T-helper 2 cell treated with Interferon-gamma antibody and Interleukin-4, amounts not matched to agents 5 μg/mL and 100 μg/mL, for 36 hours (primary cell): ENCODE data around the gene SMAD3.

Experiments used
- DNase-seq: peaks from one replicate; pipeline ENCODE4 v3.0.0; 2021; ENCODE audit warnings: low spot score
- H3K27ac Mint-ChIP-seq: one replicate; pipeline ENCODE4 v1.8.0; 2021; ENCODE audit warnings: mild to moderate bottlenecking, mixed read lengths
- H3K27me3 Mint-ChIP-seq: one replicate; pipeline ENCODE4 v1.8.0; 2021; ENCODE audit warnings: low read depth, mixed read lengths
- H3K36me3 Mint-ChIP-seq: one replicate; pipeline ENCODE4 v1.8.0; 2021; ENCODE audit warnings: low read depth, mixed read lengths
- H3K4me1 Mint-ChIP-seq: one replicate; pipeline ENCODE4 v1.8.0; 2021; ENCODE audit warnings: low read depth, mixed read lengths
- H3K4me3 Mint-ChIP-seq: one replicate; pipeline ENCODE4 v1.8.0; 2022; ENCODE audit warnings: mild to moderate bottlenecking, moderate library complexity, mixed read lengths
- H3K9me3 Mint-ChIP-seq: one replicate; pipeline ENCODE4 v1.8.0; 2021; ENCODE audit warnings: mixed read lengths

Gene SMAD3

GRCh38 chr15:67198157-67198754 is 132.9 kb downstream of the SMAD3 start:
- peaks cover 56% of the 10 kb centered on the region for H3K36me3 Mint-ChIP-seq

DNA sequence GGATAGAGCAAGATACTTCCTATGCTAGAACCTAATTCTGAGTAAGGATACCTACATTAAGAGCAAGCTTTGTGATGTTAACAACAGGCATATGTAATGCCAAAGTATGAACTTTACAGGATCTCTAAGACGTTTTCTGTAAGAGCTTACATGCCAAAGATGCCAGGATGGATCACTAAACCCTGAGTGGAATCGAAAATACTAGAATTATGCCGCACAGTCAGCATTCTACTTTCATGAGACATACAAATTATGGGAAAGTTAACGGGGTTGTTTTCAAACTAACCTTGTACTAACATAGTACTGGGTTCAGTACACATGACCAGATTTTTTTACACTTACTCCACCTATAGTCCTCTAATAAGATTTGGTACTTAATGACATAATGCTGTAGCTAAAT is 134.0 kb downstream of the SMAD3 start:
- peaks cover 9% of the 10 kb centered on the region for H3K4me1 Mint-ChIP-seq
- H3K27ac Mint-ChIP-seq = no peak overlapping the region
- peaks cover 52% of the 10 kb centered on the region for H3K36me3 Mint-ChIP-seq
- no peak for DNase-seq
- no peaks in the 10 kb centered on the region for H3K9me3 Mint-ChIP-seq
- H3K4me3 Mint-ChIP-seq = no peak overlapping the region
- H3K27me3 Mint-ChIP-seq = no peaks in the 10 kb centered on the region

More at GRCh38 chr15:67198157-67198754, 132.9 kb downstream of the SMAD3 start:
- peak overlapping the region; percentile 38 for H3K27ac Mint-ChIP-seq
- no peaks in the 10 kb centered on the region for H3K27me3 Mint-ChIP-seq
- DNase-seq = no peak
- no peak overlapping the region for H3K4me3 Mint-ChIP-seq
- no peaks in the 10 kb centered on the region for H3K9me3 Mint-ChIP-seq
- H3K4me1 Mint-ChIP-seq = peaks cover 9% of the 10 kb centered on the region

DNA sequence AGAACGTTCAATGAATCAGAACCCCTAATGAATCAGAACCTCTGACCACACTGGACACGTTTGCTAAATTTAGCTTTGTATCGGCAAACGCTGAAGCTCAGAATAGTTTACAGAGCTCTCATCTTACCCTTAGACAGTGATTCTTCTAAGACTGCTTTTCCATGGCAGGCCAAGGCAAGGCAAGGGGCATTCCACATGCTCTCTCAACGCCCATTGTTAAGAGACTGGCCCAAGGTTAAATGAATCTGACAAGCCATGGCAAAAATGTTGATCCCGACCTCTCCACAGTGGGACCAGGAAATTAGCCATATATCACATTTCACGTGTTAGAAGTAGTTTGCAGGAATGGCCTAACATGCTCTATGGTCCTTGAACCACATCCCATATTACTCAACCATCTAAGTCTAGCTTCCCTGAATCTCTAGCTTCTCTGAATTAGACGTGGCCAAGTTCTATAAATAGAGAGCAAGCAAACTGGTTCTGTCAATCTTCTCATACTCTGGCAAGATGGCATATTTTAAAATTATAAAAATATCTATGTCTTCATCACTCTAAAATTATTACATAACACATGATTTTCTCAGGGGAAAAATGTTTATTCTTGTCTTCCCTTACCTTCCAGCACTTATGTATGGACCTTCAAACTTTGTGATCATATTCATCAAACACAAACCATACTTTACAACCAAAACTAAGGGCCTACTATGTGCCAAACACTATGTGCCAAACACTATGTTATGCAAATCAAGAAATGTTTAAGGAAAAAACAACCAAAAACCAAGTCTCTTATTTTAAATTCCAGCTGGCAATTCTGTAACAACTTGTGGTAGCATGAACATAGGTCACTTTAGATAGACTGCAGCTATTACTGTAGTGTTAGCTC is 134.7 kb downstream of the SMAD3 start:
- Mint-ChIP-seq H3K36me3 (peaks cover 54% of the 10 kb centered on the region), H3K4me3 (no peak overlapping the region), H3K27ac (no peak overlapping the region), H3K9me3 (no peaks in the 10 kb centered on the region), H3K4me1 (peaks cover 9% of the 10 kb centered on the region), H3K27me3 (no peaks in the 10 kb centered on the region)
- no peak for DNase-seq

GRCh38 chr15:67201136-67201535 is 135.7 kb downstream of the SMAD3 start:
- no peaks in the 10 kb centered on the region for H3K27me3 Mint-ChIP-seq
- H3K27ac Mint-ChIP-seq = no peak overlapping the region
- no peak for DNase-seq
- no peak overlapping the region for H3K4me3 Mint-ChIP-seq
- peaks cover 56% of the 10 kb centered on the region for H3K36me3 Mint-ChIP-seq
- peaks cover 9% of the 10 kb centered on the region for H3K4me1 Mint-ChIP-seq
- no peaks in the 10 kb centered on the region for H3K9me3 Mint-ChIP-seq

DNA sequence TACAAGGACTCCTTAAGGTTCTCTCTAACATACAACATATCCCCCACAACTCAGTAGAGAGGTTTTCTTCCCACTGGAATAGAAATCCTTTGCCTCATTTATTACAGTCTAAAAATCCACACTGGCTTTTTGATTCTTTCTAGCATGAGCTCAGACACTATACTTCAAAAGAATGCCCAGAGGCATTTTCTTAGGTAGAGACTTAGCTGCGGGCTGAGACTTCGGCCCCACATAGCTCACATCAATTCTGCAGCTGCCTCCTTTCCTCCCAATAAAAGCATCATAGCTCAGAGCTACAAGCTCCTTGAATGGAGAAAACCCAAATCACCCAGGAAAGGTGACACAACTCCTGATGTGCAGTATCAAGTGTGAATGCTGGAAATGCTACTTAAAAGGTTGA is 136.7 kb downstream of the SMAD3 start:
- Mint-ChIP-seq H3K27ac (no peak overlapping the region), H3K27me3 (no peaks in the 10 kb centered on the region), H3K36me3 (peaks cover 51% of the 10 kb centered on the region), H3K4me3 (no peak overlapping the region), H3K9me3 (no peaks in the 10 kb centered on the region), H3K4me1 (peaks cover 9% of the 10 kb centered on the region)
- DNase-seq = no peak

- no peak for DNase-seq
- Mint-ChIP-seq H3K9me3 (no peaks in the 10 kb centered on the region), H3K4me3 (no peak overlapping the region), H3K27me3 (no peaks in the 10 kb centered on the region), H3K36me3 (peaks cover 49% of the 10 kb centered on the region), H3K27ac (no peak overlapping the region), H3K4me1 (peaks cover 6% of the 10 kb centered on the region)
Observed at GRCh38 chr15:67202991-67203390, 137.6 kb downstream of the SMAD3 start.

- H3K9me3 Mint-ChIP-seq = no peaks in the 10 kb centered on the region
- no peak overlapping the region for H3K4me3 Mint-ChIP-seq
- DNase-seq = no peak
- no peaks in the 10 kb centered on the region for H3K4me1 Mint-ChIP-seq
- H3K27ac Mint-ChIP-seq = no peak overlapping the region
- peaks cover 36% of the 10 kb centered on the region for H3K36me3 Mint-ChIP-seq
- no peaks in the 10 kb centered on the region for H3K27me3 Mint-ChIP-seq
Observed at GRCh38 chr15:67207555-67208207, 142.3 kb downstream of the SMAD3 start.

DNA sequence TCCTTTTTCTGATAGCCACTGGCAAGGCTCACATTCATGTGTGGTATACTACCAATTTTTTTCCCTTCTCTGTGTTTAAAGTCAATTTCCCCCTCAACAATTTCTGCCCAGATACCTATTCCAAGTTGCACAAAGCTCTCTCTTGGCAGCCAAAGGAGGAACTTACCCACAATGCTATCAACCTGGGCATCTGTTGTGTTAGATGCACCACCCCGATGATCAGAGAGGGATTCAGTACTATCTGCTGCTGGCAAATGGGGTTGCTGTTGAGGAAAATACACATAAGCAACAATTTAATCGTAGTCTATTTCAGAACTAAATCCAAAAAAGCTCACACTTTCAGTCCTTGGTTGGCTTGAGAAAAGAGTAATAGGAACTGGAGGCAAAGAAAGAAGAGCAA is 143.0 kb downstream of the SMAD3 start:
- no peaks in the 10 kb centered on the region for H3K27me3 Mint-ChIP-seq
- H3K27ac Mint-ChIP-seq = no peak overlapping the region
- H3K4me3 Mint-ChIP-seq = no peak overlapping the region
- peaks cover 31% of the 10 kb centered on the region for H3K36me3 Mint-ChIP-seq
- H3K4me1 Mint-ChIP-seq = no peaks in the 10 kb centered on the region
- DNase-seq = no peak
- H3K9me3 Mint-ChIP-seq = no peaks in the 10 kb centered on the region

GRCh38 chr15:67210555-67211168 is 145.3 kb downstream of the SMAD3 start:
- Mint-ChIP-seq H3K27me3 (no peaks in the 10 kb centered on the region), H3K27ac (no peak overlapping the region), H3K36me3 (peaks cover 20% of the 10 kb centered on the region), H3K9me3 (no peaks in the 10 kb centered on the region), H3K4me3 (no peak overlapping the region), H3K4me1 (no peaks in the 10 kb centered on the region)
- no peak for DNase-seq

DNA sequence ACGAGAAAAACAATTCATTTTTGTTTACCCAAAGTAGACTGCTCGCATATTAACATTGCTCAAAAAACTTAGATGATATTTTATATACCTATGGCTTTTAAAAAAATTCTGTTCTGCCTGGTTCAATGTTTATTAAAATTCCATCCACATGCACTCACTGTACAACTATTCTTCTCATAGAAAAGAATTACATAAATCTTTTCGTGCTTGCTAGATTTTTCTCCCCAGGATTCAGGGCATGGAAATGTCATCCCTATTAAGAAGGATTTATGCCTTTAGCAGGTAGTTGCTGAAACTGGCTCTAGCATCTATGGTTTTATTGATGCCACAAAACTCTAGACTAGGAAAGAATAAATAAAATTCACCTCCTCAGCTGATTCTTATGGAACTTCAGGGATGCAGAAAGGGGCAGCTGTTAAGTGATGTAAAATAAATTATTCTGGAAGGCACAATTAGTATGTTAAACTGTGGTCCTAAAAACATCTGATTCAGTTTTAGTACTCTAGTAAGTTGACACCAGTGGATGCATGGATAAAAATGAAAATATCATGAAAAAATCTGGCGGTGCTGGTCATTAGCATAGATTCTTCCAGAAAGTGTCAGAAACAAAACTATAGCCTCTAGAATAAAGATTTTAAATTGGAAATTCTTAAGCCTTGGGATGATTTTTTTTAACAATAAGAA is 147.4 kb downstream of the SMAD3 start:
- DNase-seq = no peak
- Mint-ChIP-seq H3K9me3 (no peaks in the 10 kb centered on the region), H3K27ac (no peak overlapping the region), H3K27me3 (no peaks in the 10 kb centered on the region), H3K4me1 (peaks cover 2% of the 10 kb centered on the region), H3K36me3 (peaks cover 19% of the 10 kb centered on the region), H3K4me3 (no peak overlapping the region)

DNA sequence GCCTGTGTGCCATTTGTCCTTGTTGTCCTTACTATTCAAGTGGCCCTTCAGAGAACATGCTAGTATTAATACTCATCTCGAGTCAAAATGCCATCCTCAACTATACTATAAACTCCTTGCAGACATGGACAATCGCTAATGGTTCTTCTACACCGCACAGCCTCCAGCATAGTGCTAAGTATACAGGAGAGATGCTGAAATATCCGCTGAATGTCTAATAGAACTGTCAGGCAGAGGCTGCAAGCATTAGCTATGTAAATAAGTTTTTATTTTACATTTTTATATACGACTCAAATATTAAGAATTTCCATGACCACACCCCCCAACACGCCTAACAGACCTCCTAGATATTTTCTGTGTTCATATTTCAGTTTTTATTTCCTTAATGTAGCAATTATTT is 149.7 kb downstream of the SMAD3 start:
- no peak overlapping the region for H3K4me3 Mint-ChIP-seq
- no peaks in the 10 kb centered on the region for H3K27me3 Mint-ChIP-seq
- H3K27ac Mint-ChIP-seq = no peak overlapping the region
- peaks cover 27% of the 10 kb centered on the region for H3K36me3 Mint-ChIP-seq
- H3K9me3 Mint-ChIP-seq = no peaks in the 10 kb centered on the region
- peaks cover 6% of the 10 kb centered on the region for H3K4me1 Mint-ChIP-seq
- DNase-seq = no peak

- Mint-ChIP-seq H3K4me3 (no peak overlapping the region), H3K4me1 (peaks cover 6% of the 10 kb centered on the region), H3K36me3 (peaks cover 30% of the 10 kb centered on the region), H3K27ac (no peak overlapping the region), H3K9me3 (no peaks in the 10 kb centered on the region), H3K27me3 (no peaks in the 10 kb centered on the region)
- no peak for DNase-seq
Observed at GRCh38 chr15:67216859-67217258, 151.5 kb downstream of the SMAD3 start.

DNA sequence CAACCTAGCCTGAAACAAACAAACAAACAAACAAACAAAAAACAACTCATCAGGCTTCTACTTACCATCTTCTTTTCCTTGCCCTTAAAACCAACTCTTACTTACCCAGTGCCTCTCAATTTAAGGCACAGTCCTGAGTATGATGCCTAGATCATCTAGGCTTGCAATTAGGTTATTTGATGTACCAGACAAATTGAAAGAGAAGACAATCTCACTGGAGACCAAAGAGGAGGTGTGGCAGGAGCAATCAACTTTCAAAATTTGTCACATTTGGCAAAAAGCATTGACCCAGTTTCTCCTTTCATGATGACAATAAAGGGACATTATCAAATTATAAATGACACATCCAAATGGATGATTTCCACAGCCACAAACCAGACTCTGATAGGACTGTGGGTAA is 153.0 kb downstream of the SMAD3 start:
- Mint-ChIP-seq H3K4me3 (no peak overlapping the region), H3K27ac (no peak overlapping the region), H3K27me3 (no peaks in the 10 kb centered on the region), H3K36me3 (peaks cover 30% of the 10 kb centered on the region), H3K4me1 (peaks cover 6% of the 10 kb centered on the region), H3K9me3 (no peaks in the 10 kb centered on the region)
- DNase-seq = no peak
